Keratinocyte (primary cell): Measurements from ENCODE around the gene BTBD10. TPM values are rescaled to one million over a fixed set of nuclear protein-coding genes. Genes with fewer than 3 reads are reported as not detected.

Experiments
- DNase-seq: peaks from one replicate; pipeline ENCODE4 v3.0.0-alpha.2; 2011; ENCODE audit warnings: low read depth, missing footprints, low spot score
- FAIRE-seq: peaks from 2 replicates; lab custom pipeline; 2011; peaks lifted over from hg19 to GRCh38; lab: Jason Lieb, UNC
- H2AFZ ChIP-seq: 2 replicates; pipeline ENCODE4 v1.6.0; 2012; ENCODE audit warnings: low read length, control low read depth, inconsistent platforms; ENCODE audit not compliant: control insufficient read depth
- H3K27ac ChIP-seq: 2 replicates; pipeline ENCODE4 v1.5.1; 2011; ENCODE audit warnings: low read length; ENCODE audit not compliant: control insufficient read depth, insufficient read depth
- H3K27me3 ChIP-seq: 3 replicates; pipeline ENCODE4 v1.6.0; 2011; ENCODE audit warnings: low read length; ENCODE audit not compliant: control insufficient read depth, insufficient read depth; ENCODE audit errors: extremely low read depth
- H3K36me3 ChIP-seq, 2 experiments: 2 replicates in 1 of 2; 3 replicates in 1 of 2; pipeline ENCODE4 v1.5.1; 2011; ENCODE audit warnings: low read length in 2 of 2, mild to moderate bottlenecking in 1 of 2; ENCODE audit not compliant: control insufficient read depth in 2 of 2, insufficient read depth in 2 of 2; ENCODE audit errors: extremely low read depth in 1 of 2
- H3K4me1 ChIP-seq: 3 replicates; pipeline ENCODE4 v1.5.1; 2011; ENCODE audit warnings: low read length; ENCODE audit not compliant: control insufficient read depth, insufficient read depth; ENCODE audit errors: extremely low read depth
- H3K4me2 ChIP-seq: 3 replicates; pipeline ENCODE4 v1.6.0; 2011; ENCODE audit warnings: low read depth, low read length; ENCODE audit not compliant: control insufficient read depth, insufficient read depth; ENCODE audit errors: extremely low read depth
- H3K4me3 ChIP-seq, 3 experiments: fragments of 200-600 bp in 1 of 3; sonication (generic) in 1 of 3; 2 replicates in 2 of 3; 3 replicates in 1 of 3; pipeline ENCODE4 v1.5.1; 2011 to 2016; ENCODE audit warnings: low read length in 3 of 3, mild to moderate bottlenecking in 3 of 3, control low read depth in 2 of 3, inconsistent platforms in 1 of 3, low read depth in 1 of 3, mixed read lengths in 1 of 3, mixed run types in 1 of 3, moderate library complexity in 1 of 3; ENCODE audit not compliant: control insufficient read depth in 2 of 3, insufficient read depth in 2 of 3; ENCODE audit errors: extremely low read depth in 1 of 3
- H3K79me2 ChIP-seq: 2 replicates; pipeline ENCODE4 v1.6.0; 2012; ENCODE audit warnings: low read length; ENCODE audit not compliant: control insufficient read depth, insufficient read depth
- H3K9ac ChIP-seq: 3 replicates; pipeline ENCODE4 v1.6.0; 2011; ENCODE audit warnings: low read length; ENCODE audit not compliant: control insufficient read depth, insufficient read depth; ENCODE audit errors: extremely low read depth
- H3K9me1 ChIP-seq: 3 replicates; pipeline ENCODE4 v1.6.0; 2011; ENCODE audit warnings: low read length; ENCODE audit not compliant: control insufficient read depth, insufficient read depth; ENCODE audit errors: extremely low read depth
- H3K9me3 ChIP-seq: 2 replicates; pipeline ENCODE4 v1.5.1; 2012; ENCODE audit warnings: low read depth, low read length; ENCODE audit not compliant: control insufficient read depth
- H4K20me1 ChIP-seq: 3 replicates; pipeline ENCODE4 v1.6.0; 2011; ENCODE audit warnings: low read length; ENCODE audit not compliant: control insufficient read depth, insufficient read depth; ENCODE audit errors: extremely low read depth
- CTCF ChIP-seq, 3 experiments: IDR thresholded peaks in 1 of 3; conservative IDR thresholded peaks in 1 of 3; optimal IDR thresholded peaks in 1 of 3; 2 replicates in 2 of 3; 3 replicates in 1 of 3; pipeline versions ENCODE3 to v1.5.1; 2011; ENCODE audit warnings: low read length in 3 of 3, mild to moderate bottlenecking in 3 of 3, moderate library complexity in 2 of 3, control low read depth in 1 of 3, inconsistent platforms in 1 of 3; ENCODE audit not compliant: insufficient read depth in 2 of 3; ENCODE audit errors: extremely low read depth in 1 of 3
- EZH2 ChIP-seq: IDR thresholded peaks from one replicate; pipeline ENCODE4 v1.6.1; 2012; ENCODE audit warnings: inconsistent platforms, mild to moderate bottlenecking, low read length, moderate library complexity
- dilution Hi-C: fragments of 300-500 bp; cut with MboI; formaldehyde crosslinking; loops from one replicate; pipeline ENCODE4 v1.7.0; 2020; ENCODE audit warnings: low sequenced_read_pairs; ENCODE audit not compliant: extremely low pct_ligation_motif_present
- polyA plus RNA-seq, 5 experiments: library from polyadenylated mRNA; depleted of rRNA in 3 of 5; stranded (reverse) in 3 of 5; stranded (forward) in 1 of 5; unstranded in 1 of 5; fragments of >200 nt; gene quantifications; 1 replicate in 1 of 5; 2 replicates in 3 of 5; 3 replicates in 1 of 5; pipeline versions ENCODE4 v1.2.1 to v1.2.3, GENCODE V29; 2011 to 2012; ENCODE audit warnings: missing spikeins in 2 of 5, low read depth in 1 of 5, low replicate concordance in 1 of 5

Gene BTBD10
- polyA plus RNA-seq, 1 donor (not counting 4 experiments of a cell fraction or from before 2014, with no cell fraction given) = 76.0 TPM

DNA sequence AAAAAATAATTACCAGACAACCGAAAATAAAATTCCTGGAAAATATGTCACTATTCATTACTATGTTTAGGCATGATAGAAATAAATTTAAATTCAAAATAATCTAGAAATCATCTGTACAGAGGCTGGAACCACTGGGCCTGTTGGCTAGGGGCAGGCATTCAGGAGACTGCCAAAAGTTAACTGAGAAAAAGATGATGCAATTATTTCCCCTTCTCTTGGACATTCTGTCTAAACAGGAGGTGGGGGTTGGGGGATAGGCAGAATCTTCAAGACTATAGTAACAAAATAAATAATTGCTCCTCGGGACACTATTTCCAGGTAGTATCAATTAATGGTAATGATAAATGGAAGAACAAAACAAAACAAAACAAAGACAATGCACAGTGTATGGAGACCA is 14.1 kb downstream of the BTBD10 start:
- no peak overlapping the region for H3K4me2 ChIP-seq
- peaks cover 7% of the 10 kb centered on the region for H3K4me1 ChIP-seq
- H3K27ac ChIP-seq = no peak overlapping the region
- no peaks in the 10 kb centered on the region for H3K27me3 ChIP-seq
- FAIRE-seq (no peak), DNase-seq (no peak)
- H3K36me3 ChIP-seq = no peaks in the 10 kb centered on the region
- dilution Hi-C loops = no loop called here
- no peak overlapping the region for H2AFZ ChIP-seq
- no peaks in the 10 kb centered on the region for H3K9me3 ChIP-seq
- no peak overlapping the region for H3K4me3 ChIP-seq
- peaks cover 3% of the 10 kb centered on the region for H4K20me1 ChIP-seq
- TF ChIP-seq EZH2 = no peak
- TF ChIP-seq CTCF (optimal IDR thresholded peaks at IDR 0.05 in 1 of 3, IDR thresholded peaks at IDR 0.05 in 1 of 3, conservative IDR thresholded peaks at IDR 0.05 in 1 of 3; ENCODE audit: extremely low read depth in 1 of 3, insufficient read depth in 2 of 3, low read length in 3 of 3) = no peak
- no peak overlapping the region for H3K9ac ChIP-seq
- H3K9me1 ChIP-seq = no peaks in the 10 kb centered on the region
- peaks cover 93% of the 10 kb centered on the region for H3K79me2 ChIP-seq

DNA sequence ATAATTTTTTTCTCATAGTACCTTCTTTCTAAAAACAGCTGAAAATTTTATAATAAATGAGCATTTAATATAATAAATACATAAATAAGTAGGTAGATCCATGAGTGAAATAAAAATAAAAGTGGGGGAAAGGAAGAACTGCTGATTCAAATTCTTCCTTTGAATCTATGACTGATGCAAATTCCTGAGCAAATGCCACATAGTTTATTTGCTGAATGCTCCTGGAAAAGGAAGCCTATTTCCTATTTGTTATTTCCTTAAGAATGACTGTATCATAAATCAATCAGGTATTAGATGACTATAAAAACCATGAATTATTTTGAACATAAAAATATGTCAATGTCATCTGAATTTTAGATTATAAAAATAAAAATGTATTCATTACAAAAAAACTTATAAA is 16.6 kb downstream of the BTBD10 start:
- no peaks in the 10 kb centered on the region for H3K36me3 ChIP-seq
- DNase-seq (no peak), FAIRE-seq (no peak)
- no peak overlapping the region for H3K4me3 ChIP-seq
- no peaks in the 10 kb centered on the region for H3K9me1 ChIP-seq
- dilution Hi-C loops = no loop called here
- no peak overlapping the region for H3K27ac ChIP-seq
- H3K79me2 ChIP-seq = peaks cover 87% of the 10 kb centered on the region
- peaks cover 7% of the 10 kb centered on the region for H3K4me1 ChIP-seq
- H3K9me3 ChIP-seq = no peaks in the 10 kb centered on the region
- no peak overlapping the region for H3K4me2 ChIP-seq
- no peak for TF ChIP-seq EZH2
- no peak for TF ChIP-seq CTCF (optimal IDR thresholded peaks at IDR 0.05 in 1 of 3, IDR thresholded peaks at IDR 0.05 in 1 of 3, conservative IDR thresholded peaks at IDR 0.05 in 1 of 3; ENCODE audit: extremely low read depth in 1 of 3, insufficient read depth in 2 of 3, low read length in 3 of 3)
- H4K20me1 ChIP-seq = peaks cover 3% of the 10 kb centered on the region
- no peaks in the 10 kb centered on the region for H3K27me3 ChIP-seq
- no peak overlapping the region for H3K9ac ChIP-seq
- no peak overlapping the region for H2AFZ ChIP-seq
